Cardiac fibroblast (primary cell): Measurements from ENCODE around the gene MACF1.
A peak's percentile ranks its signal among the peaks of the same experiment; 100 is the strongest.

Source experiments
- DNase-seq, 2 donors: peaks; one replicate each; pipeline versions ENCODE4 v3.0.0 to v3.0.0-alpha.2; 2010; ENCODE audit warnings: low read depth in 2 of 2
- H3K4me3 ChIP-seq, 2 donors: replicated peaks in 1 of 2; 1 replicate in 1 of 2; 2 replicates in 1 of 2; pipeline ENCODE4 v1.5.1; 2011; ENCODE audit warnings: low read depth in 2 of 2, low read length in 2 of 2, mild to moderate bottlenecking in 2 of 2, moderate library complexity in 1 of 2
- TF ChIP-seq, protein P1 (sequence below): IDR thresholded peaks from one replicate; pipeline ENCODE4 v1.5.1; 2011; ENCODE audit warnings: low read depth, mild to moderate bottlenecking, low read length, inconsistent platforms

Gene MACF1

DNA sequence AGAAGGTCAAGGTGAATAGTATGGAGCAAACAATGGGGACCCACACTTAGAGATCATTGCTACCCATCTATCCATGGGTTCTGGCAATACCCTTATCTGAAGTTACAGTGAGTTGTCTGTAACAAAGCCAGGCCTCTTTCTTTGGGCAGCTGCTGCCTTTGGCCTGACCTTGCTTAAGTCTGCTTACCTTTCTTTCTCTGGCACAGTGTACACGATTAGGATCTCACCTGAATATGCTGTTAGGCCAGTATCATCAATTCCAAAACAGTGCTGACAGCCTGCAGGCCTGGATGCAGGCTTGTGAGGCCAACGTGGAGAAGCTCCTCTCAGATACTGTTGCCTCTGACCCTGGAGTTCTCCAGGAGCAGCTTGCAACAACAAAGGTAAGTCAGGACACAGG is 154.0 kb downstream of the MACF1 start:
- TF ChIP-seq, protein P1, sequence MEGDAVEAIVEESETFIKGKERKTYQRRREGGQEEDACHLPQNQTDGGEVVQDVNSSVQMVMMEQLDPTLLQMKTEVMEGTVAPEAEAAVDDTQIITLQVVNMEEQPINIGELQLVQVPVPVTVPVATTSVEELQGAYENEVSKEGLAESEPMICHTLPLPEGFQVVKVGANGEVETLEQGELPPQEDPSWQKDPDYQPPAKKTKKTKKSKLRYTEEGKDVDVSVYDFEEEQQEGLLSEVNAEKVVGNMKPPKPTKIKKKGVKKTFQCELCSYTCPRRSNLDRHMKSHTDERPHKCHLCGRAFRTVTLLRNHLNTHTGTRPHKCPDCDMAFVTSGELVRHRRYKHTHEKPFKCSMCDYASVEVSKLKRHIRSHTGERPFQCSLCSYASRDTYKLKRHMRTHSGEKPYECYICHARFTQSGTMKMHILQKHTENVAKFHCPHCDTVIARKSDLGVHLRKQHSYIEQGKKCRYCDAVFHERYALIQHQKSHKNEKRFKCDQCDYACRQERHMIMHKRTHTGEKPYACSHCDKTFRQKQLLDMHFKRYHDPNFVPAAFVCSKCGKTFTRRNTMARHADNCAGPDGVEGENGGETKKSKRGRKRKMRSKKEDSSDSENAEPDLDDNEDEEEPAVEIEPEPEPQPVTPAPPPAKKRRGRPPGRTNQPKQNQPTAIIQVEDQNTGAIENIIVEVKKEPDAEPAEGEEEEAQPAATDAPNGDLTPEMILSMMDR: no peak
- H3K4me3 ChIP-seq: no peak overlapping the region
- no peak for DNase-seq

DNA sequence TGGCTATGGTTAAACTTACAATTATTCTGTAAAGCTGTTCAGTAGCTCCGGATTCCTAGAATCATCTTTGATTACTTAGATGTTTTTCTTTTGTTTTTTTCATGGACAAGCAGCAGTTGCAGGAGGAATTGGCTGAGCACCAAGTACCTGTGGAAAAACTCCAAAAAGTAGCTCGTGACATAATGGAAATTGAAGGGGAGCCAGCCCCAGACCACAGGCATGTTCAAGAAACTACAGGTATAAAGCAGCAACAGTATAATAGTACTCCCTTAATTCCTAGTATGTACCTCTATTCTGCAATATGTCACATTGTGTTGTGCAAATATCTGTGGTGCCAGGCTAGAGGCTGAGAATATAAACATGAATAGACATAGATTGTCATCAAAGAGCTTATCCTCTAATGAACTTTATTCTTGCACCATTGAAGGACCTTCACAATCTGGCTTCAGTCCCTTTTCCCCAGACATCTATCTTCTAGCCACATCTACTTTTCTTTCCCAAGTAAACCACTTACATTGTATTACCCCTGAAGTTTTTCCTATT is 154.6 kb downstream of the MACF1 start:
- peak; percentile 22 to 48 for DNase-seq
- H3K4me3 ChIP-seq: no peak overlapping the region
- TF ChIP-seq, protein P1: no peak

DNA sequence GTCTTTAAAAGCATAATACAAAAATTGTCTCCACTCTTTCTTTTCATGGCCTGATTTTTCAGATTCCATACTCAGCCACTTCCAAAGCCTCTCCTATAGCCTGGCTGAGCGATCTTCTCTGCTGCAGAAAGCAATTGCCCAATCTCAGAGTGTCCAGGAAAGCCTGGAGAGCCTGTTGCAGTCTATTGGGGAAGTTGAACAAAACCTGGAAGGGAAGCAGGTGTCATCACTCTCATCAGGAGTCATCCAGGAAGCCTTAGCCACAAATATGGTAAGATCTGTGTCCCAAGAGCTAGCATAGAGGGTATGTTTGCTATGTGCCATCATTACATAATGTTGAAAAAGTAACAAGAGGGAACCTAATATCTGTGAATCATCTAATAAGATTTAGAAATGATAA is 156.2 kb downstream of the MACF1 start:
- TF ChIP-seq, protein P1: no peak
- no peak overlapping the region for H3K4me3 ChIP-seq
- DNase-seq: peak; percentile 64 to 74

DNA sequence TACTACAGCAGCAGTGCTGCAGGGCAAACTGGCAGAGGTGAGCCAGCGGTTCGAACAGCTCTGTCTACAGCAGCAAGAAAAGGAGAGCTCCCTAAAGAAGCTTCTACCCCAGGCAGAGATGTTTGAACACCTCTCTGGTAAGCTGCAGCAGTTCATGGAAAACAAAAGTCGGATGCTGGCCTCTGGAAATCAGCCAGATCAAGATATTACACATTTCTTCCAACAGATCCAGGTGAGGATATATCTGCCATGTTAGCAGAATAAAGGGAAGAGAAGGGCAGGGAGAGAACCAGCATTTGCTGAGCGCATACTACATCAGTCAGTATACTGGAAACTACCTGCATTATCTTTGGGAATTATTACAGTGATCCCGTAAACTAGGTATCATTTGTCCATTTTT is 157.0 kb downstream of the MACF1 start:
- H3K4me3 ChIP-seq: no peak overlapping the region
- no peak for DNase-seq
- TF ChIP-seq, protein P1: no peak

DNA sequence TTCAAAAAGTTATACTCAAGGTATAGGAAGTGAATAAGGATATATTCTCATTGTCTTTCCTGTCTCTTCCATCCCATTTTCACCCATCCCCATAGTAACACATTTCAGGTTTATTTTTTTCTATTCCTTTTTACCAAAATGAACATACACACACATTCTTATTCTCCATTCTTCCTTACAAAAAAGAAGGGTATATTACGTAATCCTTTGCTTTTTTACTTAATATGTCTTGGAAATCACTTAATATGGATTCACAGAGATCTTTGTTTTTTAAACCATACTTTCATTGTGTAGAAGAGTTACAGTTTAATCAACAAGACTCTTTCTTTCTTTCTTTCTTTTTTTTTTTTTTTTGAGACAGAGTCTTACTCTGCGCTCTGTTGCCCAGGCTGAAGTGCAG is 158.8 kb downstream of the MACF1 start:
- no peak overlapping the region for H3K4me3 ChIP-seq
- DNase-seq: no peak
- TF ChIP-seq, protein P1: no peak

DNA sequence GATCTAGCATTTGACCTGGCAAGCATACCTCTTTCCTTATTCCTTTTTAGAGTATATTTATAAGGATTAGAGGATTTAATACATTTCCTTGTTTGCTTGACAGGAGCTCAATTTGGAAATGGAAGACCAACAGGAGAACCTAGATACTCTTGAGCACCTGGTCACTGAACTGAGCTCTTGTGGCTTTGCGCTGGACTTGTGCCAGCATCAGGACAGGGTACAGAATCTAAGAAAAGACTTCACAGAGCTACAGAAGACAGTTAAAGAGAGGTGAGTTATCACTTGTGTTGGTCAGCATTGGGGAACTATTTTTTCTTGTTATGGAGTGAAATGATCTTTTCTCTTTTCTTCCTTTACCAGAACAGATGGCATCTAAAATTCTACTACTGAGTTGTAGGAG is 163.6 kb downstream of the MACF1 start:
- H3K4me3 ChIP-seq: no peak overlapping the region
- TF ChIP-seq, protein P1: no peak
- DNase-seq: no peak

DNA sequence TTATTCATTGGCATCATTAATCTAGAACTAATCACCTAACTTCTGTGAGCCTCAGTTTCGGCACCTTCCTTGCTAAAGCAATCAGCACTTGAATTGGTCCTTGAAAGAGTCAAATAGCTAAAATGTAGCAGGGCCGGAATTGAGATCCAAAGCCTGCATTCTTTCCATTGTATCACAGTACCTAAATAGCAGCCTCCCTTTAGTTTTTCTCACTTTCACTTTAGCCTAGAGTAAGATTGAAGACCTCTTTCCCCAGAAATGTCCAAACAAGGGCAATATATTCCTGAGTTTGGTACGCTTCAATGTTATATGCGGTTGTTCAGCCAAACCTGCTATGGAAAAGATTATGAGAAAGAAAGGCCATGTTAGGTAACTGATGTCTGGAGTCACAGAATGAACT is 165.1 kb downstream of the MACF1 start:
- H3K4me3 ChIP-seq: no peak overlapping the region
- TF ChIP-seq, protein P1: no peak
- no peak for DNase-seq
